ENCODE results near the gene RELCH.

- TF ChIP-seq CTCF (IDR thresholded peaks at IDR 0.05; ENCODE audit: insufficient read depth, low read depth, low read length), result no peak
- TF ChIP-seq EZH2 (IDR thresholded peaks at IDR 0.05; ENCODE audit: insufficient read depth, low read length), result no peak
Observed at GRCh38 chr18:62226047-62226446, 39.0 kb downstream of the RELCH start.

All from astrocyte (in vitro differentiated cells and primary cell).